ENCODE measurements around the gene FPR2.
"Not testable (repeated sequence)": the region's sequence is repeated elsewhere in the genome, so short reads cannot be mapped to it uniquely, and the experiment has no call there.

The FPR2 gene

GRCh38 chr19:51805396-51805795 lies 44.4 kb downstream of the FPR2 start:
- DNase-seq (ENCODE audit: low read depth, low spot score), result not testable (repeated sequence)

- DNase-seq (ENCODE audit: low read depth, low spot score), result not testable (repeated sequence)
Measured at GRCh38 chr19:51806571-51806970, 45.6 kb downstream of the FPR2 start.

GRCh38 chr19:51807111-51807701 lies 46.2 kb downstream of the FPR2 start:
- DNase-seq (ENCODE audit: low read depth, low spot score), result no peak

GRCh38 chr19:51807925-51808324 lies 46.9 kb downstream of the FPR2 start:
- no peak for DNase-seq (ENCODE audit: low read depth, low spot score)

- no peak for DNase-seq (ENCODE audit: low read depth, low spot score)
Measured at GRCh38 chr19:51808333-51808986, 47.5 kb downstream of the FPR2 start.

- no peak for DNase-seq (ENCODE audit: low read depth, low spot score)
Measured at GRCh38 chr19:51809787-51810186, 48.8 kb downstream of the FPR2 start.

- DNase-seq (ENCODE audit: low read depth, low spot score), result no peak
Measured at GRCh38 chr19:51810223-51810622, 49.2 kb downstream of the FPR2 start.

- DNase-seq (ENCODE audit: low read depth, low spot score), result no peak
Measured at GRCh38 chr19:51811344-51811743, 50.4 kb downstream of the FPR2 start.

GRCh38 chr19:51815043-51815442 lies 54.1 kb downstream of the FPR2 start:
- DNase-seq (ENCODE audit: low read depth, low spot score), result no peak

GRCh38 chr19:51816711-51817110 lies 55.7 kb downstream of the FPR2 start:
- DNase-seq (ENCODE audit: low read depth, low spot score), result no peak

GRCh38 chr19:51820011-51820410 lies 59.0 kb downstream of the FPR2 start:
- DNase-seq (ENCODE audit: low read depth, low spot score), result no peak
